Activated CD8-positive, alpha-beta memory T cell treated with anti-CD3 and anti-CD28 coated beads for 48 hours (primary cell): ENCODE results near the gene SLC9A9.

ENCODE experiments used
- DNase-seq, 3 experiments: peaks; one replicate each; pipeline ENCODE4 v3.0.0-alpha.2; 2020; ENCODE audit warnings: low read depth in 2 of 3, low spot score in 2 of 3

SLC9A9 gene

GRCh38 chr3:143604402-143605185 is 243.7 kb downstream of the SLC9A9 start:
- no peak for DNase-seq

GRCh38 chr3:143603774-143604173 is 244.5 kb downstream of the SLC9A9 start:
- DNase-seq = no peak

GRCh38 chr3:143601723-143602484 is 246.4 kb downstream of the SLC9A9 start:
- no peak for DNase-seq

GRCh38 chr3:143600756-143601718 is 247.2 kb downstream of the SLC9A9 start:
- no peak for DNase-seq

- DNase-seq = no peak
These were observed 250.3 kb downstream of the SLC9A9 start for GRCh38 chr3:143597774-143598652.

- no peak for DNase-seq
These were observed 251.2 kb downstream of the SLC9A9 start for GRCh38 chr3:143596957-143597642.

- DNase-seq = no peak
These were observed 252.7 kb downstream of the SLC9A9 start for GRCh38 chr3:143595456-143596077.

GRCh38 chr3:143594206-143594605 is 254.1 kb downstream of the SLC9A9 start:
- DNase-seq = no peak

GRCh38 chr3:143590660-143591059 is 257.6 kb downstream of the SLC9A9 start:
- DNase-seq = no peak

- no peak for DNase-seq
These were observed 261.7 kb downstream of the SLC9A9 start for GRCh38 chr3:143586576-143586975.

- no peak for DNase-seq
These were observed 262.4 kb downstream of the SLC9A9 start for GRCh38 chr3:143585720-143586456.

- DNase-seq = no peak
These were observed 263.8 kb downstream of the SLC9A9 start for GRCh38 chr3:143584474-143584873.

GRCh38 chr3:143581972-143582722 is 266.1 kb downstream of the SLC9A9 start:
- DNase-seq = no peak

- no peak for DNase-seq
These were observed 269.3 kb downstream of the SLC9A9 start for GRCh38 chr3:143578810-143579435.

GRCh38 chr3:143576568-143577270 is 271.5 kb downstream of the SLC9A9 start:
- DNase-seq = no peak

- DNase-seq = no peak
These were observed 273.3 kb downstream of the SLC9A9 start for GRCh38 chr3:143574933-143575332.
